ENCODE measurements around the gene VPS50.

The VPS50 gene

GRCh38 chr7:93374345-93374940 is 142.3 kb downstream of the VPS50 start:
- Histone ChIP-seq H3K9me3 (ENCODE audit: severe bottlenecking) (no peaks in the 10 kb centered on the region), H3K27ac (ENCODE audit: poor library complexity, severe bottlenecking) (no peak overlapping the region), H3K27me3 (ENCODE audit: insufficient read depth, poor library complexity, severe bottlenecking) (no peaks in the 10 kb centered on the region), H3K36me3 (ENCODE audit: low read depth) (no peaks in the 10 kb centered on the region), H3K4me1 (ENCODE audit: insufficient read depth, poor library complexity, severe bottlenecking) (no peaks in the 10 kb centered on the region), H3K4me3 (ENCODE audit: severe bottlenecking) (no peak overlapping the region)
- DNase-seq (ENCODE audit: low spot score) (no peak), ATAC-seq (ENCODE audit: low read depth) (peak; percentile 58; the same call in 1 of the 3 replicates)
- TF ChIP-seq CTCF (IDR thresholded peaks at IDR 0.05; ENCODE audit: poor library complexity, severe bottlenecking), result peak; percentile 90

GRCh38 chr7:93375603-93376002 is 143.4 kb downstream of the VPS50 start:
- ATAC-seq (ENCODE audit: low read depth) (no peak), DNase-seq (ENCODE audit: low spot score) (no peak)
- Histone ChIP-seq H3K9me3 (ENCODE audit: severe bottlenecking) (no peaks in the 10 kb centered on the region), H3K4me3 (ENCODE audit: severe bottlenecking) (no peak overlapping the region), H3K27ac (ENCODE audit: poor library complexity, severe bottlenecking) (no peak overlapping the region), H3K27me3 (ENCODE audit: insufficient read depth, poor library complexity, severe bottlenecking) (no peaks in the 10 kb centered on the region), H3K4me1 (ENCODE audit: insufficient read depth, poor library complexity, severe bottlenecking) (no peaks in the 10 kb centered on the region), H3K36me3 (ENCODE audit: low read depth) (no peaks in the 10 kb centered on the region)
- no peak for TF ChIP-seq CTCF (IDR thresholded peaks at IDR 0.05; ENCODE audit: poor library complexity, severe bottlenecking)

GRCh38 chr7:93378131-93378760 is 146.1 kb downstream of the VPS50 start:
- Histone ChIP-seq H3K36me3 (ENCODE audit: low read depth) (no peaks in the 10 kb centered on the region), H3K27ac (ENCODE audit: poor library complexity, severe bottlenecking) (no peak overlapping the region), H3K4me3 (ENCODE audit: severe bottlenecking) (no peak overlapping the region), H3K9me3 (ENCODE audit: severe bottlenecking) (no peaks in the 10 kb centered on the region), H3K4me1 (ENCODE audit: insufficient read depth, poor library complexity, severe bottlenecking) (no peaks in the 10 kb centered on the region), H3K27me3 (ENCODE audit: insufficient read depth, poor library complexity, severe bottlenecking) (no peaks in the 10 kb centered on the region)
- DNase-seq (ENCODE audit: low spot score) (no peak), ATAC-seq (ENCODE audit: low read depth) (no peak)
- no peak for TF ChIP-seq CTCF (IDR thresholded peaks at IDR 0.05; ENCODE audit: poor library complexity, severe bottlenecking)

- no peak overlapping the region for H3K4me3 ChIP-seq (ENCODE audit: severe bottlenecking)
- DNase-seq (ENCODE audit: low spot score) (no peak), ATAC-seq (ENCODE audit: low read depth) (no peak)
- H3K27me3 ChIP-seq (ENCODE audit: insufficient read depth, poor library complexity, severe bottlenecking), result peaks cover 11% of the 10 kb centered on the region
- no peaks in the 10 kb centered on the region for H3K36me3 ChIP-seq (ENCODE audit: low read depth)
- H3K9me3 ChIP-seq (ENCODE audit: severe bottlenecking), result no peaks in the 10 kb centered on the region
- no peak overlapping the region for H3K27ac ChIP-seq (ENCODE audit: poor library complexity, severe bottlenecking)
- no peaks in the 10 kb centered on the region for H3K4me1 ChIP-seq (ENCODE audit: insufficient read depth, poor library complexity, severe bottlenecking)
- TF ChIP-seq CTCF (IDR thresholded peaks at IDR 0.05; ENCODE audit: poor library complexity, severe bottlenecking), result no peak
Observed at GRCh38 chr7:93382362-93382761, 150.2 kb downstream of the VPS50 start.

GRCh38 chr7:93390660-93391059 is 158.5 kb downstream of the VPS50 start:
- no peak overlapping the region for H3K4me3 ChIP-seq (ENCODE audit: severe bottlenecking)
- peaks cover 26% of the 10 kb centered on the region for H3K27me3 ChIP-seq (ENCODE audit: insufficient read depth, poor library complexity, severe bottlenecking)
- DNase-seq (ENCODE audit: low spot score) (no peak), ATAC-seq (ENCODE audit: low read depth) (no peak)
- TF ChIP-seq CTCF (IDR thresholded peaks at IDR 0.05; ENCODE audit: poor library complexity, severe bottlenecking), result no peak
- H3K27ac ChIP-seq (ENCODE audit: poor library complexity, severe bottlenecking), result no peak overlapping the region
- no peaks in the 10 kb centered on the region for H3K9me3 ChIP-seq (ENCODE audit: severe bottlenecking)
- H3K36me3 ChIP-seq (ENCODE audit: low read depth), result no peaks in the 10 kb centered on the region
- no peaks in the 10 kb centered on the region for H3K4me1 ChIP-seq (ENCODE audit: insufficient read depth, poor library complexity, severe bottlenecking)

Measured in RWPE2 (cell line).